Limb (tissue), 2 donors: ENCODE results near the gene MRPL10.

Experiments used
- DNase-seq, 2 donors: peaks; one replicate each; pipeline ENCODE4 v3.0.0-alpha.2; 2016; ENCODE audit errors: extremely low spot score in 2 of 2

MRPL10 gene

GRCh38 chr17:47831003-47831933 lies at the start of gene MRPL10, which contains the start of gene LRRC46:
Gene MRPL10 (minus strand): TSS chr17:47831541. CDS start chr17:47831511, 30 bp downstream.
Gene LRRC46 (plus strand): TSS chr17:47831670. CDS start chr17:47831990, 320 bp downstream.
- DNase-seq: peak; percentile 97

- no peak for DNase-seq
These were observed 48.6 kb upstream of the MRPL10 start for GRCh38 chr17:47879776-47880454.

- DNase-seq: no peak
These were observed 47.8 kb upstream of the MRPL10 start for GRCh38 chr17:47879028-47879585.

GRCh38 chr17:47878203-47879027 lies 47.1 kb upstream of the MRPL10 start:
- DNase-seq: no peak

GRCh38 chr17:47877368-47878034 lies 46.2 kb upstream of the MRPL10 start:
- no peak for DNase-seq

GRCh38 chr17:47875011-47875985 lies 44.0 kb upstream of the MRPL10 start:
- DNase-seq: no peak

- no peak for DNase-seq
These were observed 42.1 kb upstream of the MRPL10 start for GRCh38 chr17:47873200-47874090.

GRCh38 chr17:47872651-47873161 lies 41.4 kb upstream of the MRPL10 start:
- no peak for DNase-seq

- no peak for DNase-seq
These were observed 40.8 kb upstream of the MRPL10 start for GRCh38 chr17:47872019-47872650.

- no peak for DNase-seq
These were observed 39.7 kb upstream of the MRPL10 start for GRCh38 chr17:47871048-47871447.

- no peak for DNase-seq
These were observed 38.7 kb upstream of the MRPL10 start for GRCh38 chr17:47870056-47870455.

- no peak for DNase-seq
These were observed 37.8 kb upstream of the MRPL10 start for GRCh38 chr17:47869114-47869513.

GRCh38 chr17:47867813-47868533 lies 36.6 kb upstream of the MRPL10 start:
- no peak for DNase-seq

- DNase-seq: no peak
These were observed 35.6 kb upstream of the MRPL10 start for GRCh38 chr17:47866941-47867340.

GRCh38 chr17:47864791-47865216 lies 33.5 kb upstream of the MRPL10 start:
- peak in 1 of 2 donors; percentile 18 for DNase-seq

- peak in 1 of 2 donors; percentile 11 for DNase-seq
These were observed 31.5 kb upstream of the MRPL10 start for GRCh38 chr17:47862621-47863440.
